GM18499 (cell line): ENCODE data around the gene BRF1.

ENCODE experiments used
- ATAC-seq: cut with Tn5 transposase; IDR thresholded peaks from one replicate; pipeline ENCODE4 v1.9.1; 2021; ENCODE audit warnings: moderate number of reproducible peaks; ENCODE audit not compliant: insufficient read depth, unreplicated experiment

The BRF1 gene

DNA sequence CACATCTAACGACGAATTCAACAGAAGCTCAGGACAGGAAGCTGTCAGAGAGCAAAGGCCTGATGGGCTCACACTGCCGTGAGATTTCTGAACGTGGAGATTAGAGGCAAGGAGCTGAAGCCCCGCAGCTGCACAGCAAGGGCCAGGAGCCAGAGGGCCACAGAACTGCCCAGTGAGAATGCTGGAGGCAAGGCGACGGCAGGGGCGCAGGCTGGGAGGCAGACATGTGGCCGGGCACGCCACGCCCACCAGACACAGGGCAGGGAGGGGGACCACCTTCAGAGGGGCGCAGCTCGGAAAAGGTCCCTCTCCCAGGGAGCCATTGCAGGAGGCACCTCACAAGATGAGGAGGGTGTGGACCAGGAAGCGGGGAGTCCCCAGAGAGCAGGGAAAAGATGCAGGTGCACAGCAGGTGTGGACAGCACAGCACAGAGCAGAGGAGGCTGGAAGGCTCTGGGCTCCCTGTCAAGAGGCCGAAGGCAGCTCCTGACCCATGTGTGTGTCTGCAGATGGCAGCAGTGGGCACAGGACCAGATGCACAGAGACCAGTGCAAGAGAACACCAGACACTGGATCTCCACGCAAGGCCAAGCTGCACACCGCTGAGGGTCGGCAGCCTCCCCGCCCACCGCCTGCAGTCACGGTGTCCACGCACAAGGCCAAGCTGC is 29.4 kb downstream of the BRF1 start:
- no peak for ATAC-seq

DNA sequence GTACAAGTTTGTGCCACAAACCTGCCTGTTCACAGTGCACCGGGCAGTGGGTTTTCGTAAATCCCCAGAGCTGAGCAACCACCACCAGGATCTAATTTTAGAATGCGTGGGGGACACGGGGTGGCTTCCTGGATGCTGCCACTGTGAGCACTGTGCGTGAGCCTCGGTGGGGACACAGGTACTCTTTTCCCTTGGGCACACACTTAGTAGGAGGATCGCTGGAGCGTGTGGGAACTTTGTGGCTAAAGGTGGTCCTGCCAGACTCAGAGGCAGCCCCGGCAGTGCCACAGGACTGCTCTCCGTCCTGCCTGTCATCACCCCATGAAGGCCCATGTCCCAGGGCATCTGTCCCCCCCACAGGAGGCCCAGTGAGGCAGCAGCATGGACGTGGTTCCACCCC is 31.4 kb downstream of the BRF1 start:
- ATAC-seq = no peak

DNA sequence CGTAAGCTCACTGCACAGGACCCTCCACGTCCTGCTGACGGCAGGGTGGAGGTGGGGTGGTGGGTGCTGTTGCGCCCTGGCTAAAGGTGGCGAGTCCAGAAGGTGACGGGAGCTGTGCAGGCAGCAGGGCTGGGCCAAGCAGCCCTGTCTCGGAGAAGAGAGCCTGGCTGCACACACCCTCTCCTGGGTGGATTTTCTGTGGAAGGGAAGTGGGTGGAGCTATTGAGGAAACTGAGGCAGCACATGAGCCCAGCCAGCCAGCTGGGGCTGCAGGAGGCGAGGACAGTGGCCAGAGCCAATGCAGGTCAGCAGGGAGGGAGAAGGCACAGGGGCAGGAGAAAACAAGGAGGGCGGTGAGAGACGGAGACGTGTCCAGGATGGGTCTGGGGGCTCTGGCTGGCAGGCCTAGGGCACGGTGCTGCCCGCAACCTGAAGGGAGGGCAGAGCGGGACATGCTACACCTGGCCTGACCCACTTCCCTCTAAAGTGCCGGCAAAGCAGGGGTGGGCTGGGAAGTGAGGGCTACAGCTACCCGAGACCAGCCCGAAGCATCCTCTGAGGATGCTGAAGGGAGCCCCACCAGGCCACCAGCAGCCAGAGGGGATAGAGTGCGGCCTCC is 32.0 kb downstream of the BRF1 start:
- no peak for ATAC-seq

GRCh38 chr14:105267820-105268548 is 32.8 kb downstream of the BRF1 start:
- no peak for ATAC-seq

DNA sequence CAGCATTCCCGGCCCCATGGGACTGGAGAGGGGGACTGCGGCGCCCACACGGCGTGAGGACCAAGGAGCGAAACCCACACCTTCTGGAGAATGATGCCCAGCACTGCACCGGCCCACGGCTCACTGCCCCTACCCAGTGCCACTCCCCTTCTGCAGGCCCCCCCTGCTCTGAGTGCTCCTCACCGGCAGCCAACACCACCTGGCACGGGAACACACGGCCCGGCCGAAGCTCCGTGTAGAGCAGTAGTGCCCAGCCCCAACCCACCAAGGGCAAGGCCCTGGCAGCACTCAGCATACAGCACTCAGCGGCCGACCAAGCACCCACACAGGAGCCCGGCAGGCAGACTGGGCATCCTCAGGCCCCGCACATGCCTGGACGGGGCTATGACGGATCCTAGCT is 39.0 kb downstream of the BRF1 start:
- ATAC-seq = no peak

DNA sequence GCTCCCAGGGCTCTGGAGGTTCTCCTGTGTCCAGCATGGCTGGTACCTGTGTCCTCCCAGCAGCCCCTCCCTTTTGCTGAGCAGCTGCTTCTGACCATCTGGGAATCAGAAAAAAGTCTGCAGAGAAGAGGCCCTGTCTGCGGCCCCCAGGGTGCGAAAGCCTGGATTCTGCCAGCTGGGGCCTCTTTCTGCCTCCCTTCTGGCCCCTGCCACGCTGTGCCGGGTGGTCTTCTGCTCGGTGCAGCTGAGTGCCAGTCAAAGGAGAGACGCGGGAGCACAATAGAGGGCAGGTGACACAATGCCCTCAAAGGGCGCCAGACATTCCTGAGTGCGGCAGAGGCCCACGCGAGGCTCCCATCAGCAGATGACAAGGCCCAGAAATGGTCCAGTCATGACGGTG is 39.8 kb downstream of the BRF1 start:
- no peak for ATAC-seq

DNA sequence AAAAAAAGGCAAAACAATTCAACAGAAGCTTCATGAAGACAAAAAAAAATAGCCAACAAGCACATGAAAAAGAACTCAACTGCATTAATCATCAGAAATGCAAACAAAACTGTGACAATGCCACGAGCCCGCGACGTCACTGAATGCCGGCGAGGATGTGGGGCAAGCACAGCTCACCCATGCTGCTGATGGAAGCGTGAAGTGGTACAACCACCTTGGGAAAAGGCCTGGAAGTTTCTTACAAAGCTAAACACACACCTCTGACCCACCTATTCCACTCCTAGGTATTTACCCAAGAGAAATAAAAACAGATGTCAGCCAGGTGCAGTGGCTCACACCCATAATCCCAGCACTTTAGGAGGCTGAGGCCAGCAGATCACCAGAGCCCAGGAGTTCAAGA is 42.0 kb downstream of the BRF1 start:
- ATAC-seq = no peak

GRCh38 chr14:105257464-105257863 is 43.3 kb downstream of the BRF1 start:
- ATAC-seq = no peak

DNA sequence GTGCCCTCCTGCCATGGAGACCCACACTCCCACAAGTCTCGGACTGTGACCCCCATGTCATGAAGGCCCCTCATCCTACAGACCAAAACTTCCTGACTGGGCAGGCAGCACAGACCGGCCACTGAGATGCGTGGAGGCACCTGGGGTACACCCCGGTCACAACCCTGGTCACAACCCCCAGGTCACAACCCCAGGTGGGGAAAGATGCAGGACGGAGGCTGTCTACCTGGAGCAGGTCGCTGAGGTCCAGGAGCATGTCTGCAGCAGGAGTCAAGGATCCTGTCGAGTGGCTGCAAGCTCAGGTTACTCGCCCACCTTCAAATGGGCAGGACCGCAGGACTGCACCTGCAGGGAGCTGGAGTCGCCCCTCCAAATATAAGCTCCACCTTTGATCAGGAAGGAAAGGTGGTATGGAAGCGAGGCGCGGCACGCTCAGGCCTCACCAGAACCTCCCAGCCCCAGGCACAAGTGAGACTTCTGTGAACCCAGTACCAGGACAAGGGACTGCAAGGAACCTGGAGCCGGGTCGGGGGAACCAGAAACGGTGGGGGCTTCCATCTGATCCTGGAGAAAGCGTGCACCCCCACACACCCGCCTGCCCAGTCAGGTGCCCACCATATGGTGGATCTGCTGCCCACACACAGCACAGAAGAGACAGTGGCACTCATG is 44.4 kb downstream of the BRF1 start:
- ATAC-seq = no peak

GRCh38 chr14:105255021-105255507 is 45.7 kb downstream of the BRF1 start:
- no peak for ATAC-seq

DNA sequence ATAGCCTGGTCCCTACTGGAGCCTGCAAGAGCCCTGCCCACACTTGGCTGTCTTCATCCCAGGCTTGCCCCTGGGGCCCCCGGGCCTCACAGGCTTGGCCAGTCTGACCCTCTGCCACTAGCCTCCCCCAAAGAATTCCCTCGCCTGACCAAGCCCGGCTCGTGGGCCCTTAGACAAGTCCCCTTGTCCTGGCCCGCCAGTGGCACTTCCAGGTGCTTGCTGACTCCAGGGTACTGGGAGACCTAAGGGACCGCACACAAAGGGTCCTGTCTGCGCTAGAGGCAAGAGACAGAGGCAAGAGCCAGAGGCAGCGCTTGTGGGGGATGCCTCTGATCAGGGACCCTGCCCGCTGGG is 47.5 kb downstream of the BRF1 start:
- ATAC-seq = no peak

GRCh38 chr14:105252552-105253328 is 48.1 kb downstream of the BRF1 start:
- ATAC-seq = no peak

DNA sequence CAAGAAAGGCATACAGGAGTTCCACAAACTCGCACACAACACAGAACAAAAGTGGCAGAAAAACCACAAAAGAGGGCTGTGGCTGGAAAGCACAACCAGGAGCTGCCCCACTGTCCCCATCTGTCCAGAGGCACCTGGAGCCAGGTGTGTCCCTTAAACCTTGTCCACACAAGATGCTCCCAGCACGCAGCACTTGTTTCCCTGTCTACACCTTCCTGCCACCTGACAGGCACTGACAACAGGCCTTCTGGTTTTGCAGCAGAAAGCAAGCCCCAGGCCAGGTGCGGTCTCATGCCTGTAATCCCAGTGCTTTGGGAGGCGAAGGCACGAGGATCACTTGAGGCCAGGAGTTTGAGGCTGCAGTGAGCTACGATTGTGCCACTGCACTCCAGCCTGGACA is 48.9 kb downstream of the BRF1 start:
- ATAC-seq = no peak

DNA sequence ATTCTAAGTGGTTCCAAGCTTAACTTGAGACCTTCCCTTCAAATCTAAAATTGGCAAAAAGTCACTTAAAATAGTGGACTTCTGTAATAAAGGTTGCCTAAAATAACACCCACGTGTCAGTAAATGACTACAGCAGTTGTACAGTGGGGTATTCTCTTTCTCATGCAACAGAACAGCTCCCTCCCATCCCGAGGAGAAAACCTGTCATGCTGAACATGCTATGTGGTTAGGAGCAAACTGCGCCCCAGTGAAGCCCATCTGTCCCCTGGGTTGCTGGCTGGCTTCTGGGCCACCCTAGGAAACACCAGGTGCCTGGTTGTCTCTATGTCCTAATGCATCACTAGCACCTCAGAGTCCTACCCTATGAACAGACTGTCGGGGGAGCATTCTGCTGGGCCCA is 49.8 kb downstream of the BRF1 start:
- no peak for ATAC-seq

- no peak for ATAC-seq
Observed at GRCh38 chr14:105250008-105250366, 50.8 kb downstream of the BRF1 start.

GRCh38 chr14:105249182-105250007 is 51.4 kb downstream of the BRF1 start:
- ATAC-seq = no peak

GRCh38 chr14:105248368-105249181 is 52.2 kb downstream of the BRF1 start, which contains the start of gene BTBD6:
Gene BTBD6 (plus strand): TSS chr14:105248533. CDS start chr14:105248712, 179 bp downstream.
- ATAC-seq = peak; percentile 57

DNA sequence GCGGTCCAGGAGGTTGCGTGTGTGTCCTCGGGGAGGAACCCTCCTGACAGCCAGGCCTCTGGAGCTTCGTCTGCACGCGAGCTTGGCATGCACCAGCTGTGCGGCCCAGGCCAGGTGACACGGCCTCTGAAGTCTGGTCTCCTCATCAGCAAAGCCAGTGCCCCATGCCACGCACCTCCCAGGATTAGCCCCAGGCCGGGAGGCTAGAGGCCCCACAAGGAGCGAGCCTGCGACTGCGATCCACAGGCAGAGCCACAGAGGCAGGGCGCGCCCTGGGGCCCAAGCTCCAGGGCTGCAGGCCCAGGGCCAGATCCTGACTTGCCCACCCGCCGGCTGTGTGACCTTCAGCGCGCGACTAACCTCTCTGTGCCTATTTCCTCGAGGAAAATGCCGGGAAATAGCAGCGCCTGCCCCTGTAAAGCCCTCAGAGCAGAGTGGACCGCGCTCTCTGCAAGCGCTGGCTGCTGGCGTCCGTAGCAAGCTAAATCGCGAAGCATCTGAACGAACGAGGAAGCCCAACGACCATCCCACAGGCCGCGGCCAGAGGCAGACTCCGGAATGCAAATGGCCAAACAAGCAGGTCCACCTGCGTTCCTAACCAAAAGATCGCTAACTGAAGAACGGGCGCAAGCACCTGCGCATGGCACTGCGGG is 53.0 kb downstream of the BRF1 start:
- peak; percentile 20 for ATAC-seq
